ENCODE measurements around the gene SP2.

The SP2 gene

GRCh38 chr17:47949946-47950345 lies 53.9 kb downstream of the SP2 start:
- no peak overlapping the region for H3K4me3 ChIP-seq (ENCODE audit: low read depth, low read length)

GRCh38 chr17:47950448-47950847 lies 54.4 kb downstream of the SP2 start:
- no peaks in the 10 kb centered on the region for H3K27me3 ChIP-seq (ENCODE audit: control insufficient read depth, insufficient read depth, low read length)
- H3K9ac ChIP-seq (ENCODE audit: low read depth, low read length): no peak overlapping the region
- no peak overlapping the region for H3K4me3 ChIP-seq (ENCODE audit: low read depth, low read length)
- no peaks in the 10 kb centered on the region for H3K9me3 ChIP-seq (ENCODE audit: control insufficient read depth, insufficient read depth, low read length)
- H3K4me1 ChIP-seq (ENCODE audit: control insufficient read depth, insufficient read depth, low read length): peaks cover 7% of the 10 kb centered on the region
- no peaks in the 10 kb centered on the region for H3K36me3 ChIP-seq (ENCODE audit: control insufficient read depth, insufficient read depth, low read length)

More at GRCh38 chr17:47949946-47950345, 53.9 kb downstream of the SP2 start:
- Histone ChIP-seq H3K9ac (ENCODE audit: low read depth, low read length) (peak overlapping the region; percentile 42), H3K27me3 (ENCODE audit: control insufficient read depth, insufficient read depth, low read length) (no peaks in the 10 kb centered on the region), H3K4me1 (ENCODE audit: control insufficient read depth, insufficient read depth, low read length) (peaks cover 7% of the 10 kb centered on the region), H3K36me3 (ENCODE audit: control insufficient read depth, insufficient read depth, low read length) (no peaks in the 10 kb centered on the region), H3K9me3 (ENCODE audit: control insufficient read depth, insufficient read depth, low read length) (no peaks in the 10 kb centered on the region)

- peaks cover 9% of the 10 kb centered on the region for H3K4me1 ChIP-seq (ENCODE audit: control insufficient read depth, insufficient read depth, low read length)
- H3K9me3 ChIP-seq (ENCODE audit: control insufficient read depth, insufficient read depth, low read length): no peaks in the 10 kb centered on the region
- H3K9ac ChIP-seq (ENCODE audit: low read depth, low read length): no peak overlapping the region
- no peaks in the 10 kb centered on the region for H3K27me3 ChIP-seq (ENCODE audit: control insufficient read depth, insufficient read depth, low read length)
- H3K4me3 ChIP-seq (ENCODE audit: low read depth, low read length): no peak overlapping the region
- no peaks in the 10 kb centered on the region for H3K36me3 ChIP-seq (ENCODE audit: control insufficient read depth, insufficient read depth, low read length)
These were observed 56.4 kb downstream of the SP2 start for GRCh38 chr17:47952171-47953021.

GRCh38 chr17:47953909-47954308 lies 57.9 kb downstream of the SP2 start:
- peaks cover 12% of the 10 kb centered on the region for H3K4me1 ChIP-seq (ENCODE audit: control insufficient read depth, insufficient read depth, low read length)
- H3K4me3 ChIP-seq (ENCODE audit: low read depth, low read length): no peak overlapping the region
- no peaks in the 10 kb centered on the region for H3K36me3 ChIP-seq (ENCODE audit: control insufficient read depth, insufficient read depth, low read length)
- H3K9me3 ChIP-seq (ENCODE audit: control insufficient read depth, insufficient read depth, low read length): no peaks in the 10 kb centered on the region
- H3K27me3 ChIP-seq (ENCODE audit: control insufficient read depth, insufficient read depth, low read length): no peaks in the 10 kb centered on the region
- H3K9ac ChIP-seq (ENCODE audit: low read depth, low read length): no peak overlapping the region

- Histone ChIP-seq H3K27me3 (ENCODE audit: control insufficient read depth, insufficient read depth, low read length) (peaks cover 4% of the 10 kb centered on the region), H3K36me3 (ENCODE audit: control insufficient read depth, insufficient read depth, low read length) (no peaks in the 10 kb centered on the region), H3K4me3 (ENCODE audit: low read depth, low read length) (no peak overlapping the region), H3K9me3 (ENCODE audit: control insufficient read depth, insufficient read depth, low read length) (no peaks in the 10 kb centered on the region), H3K4me1 (ENCODE audit: control insufficient read depth, insufficient read depth, low read length) (peaks cover 10% of the 10 kb centered on the region), H3K9ac (ENCODE audit: low read depth, low read length) (no peak overlapping the region)
These were observed 59.7 kb downstream of the SP2 start for GRCh38 chr17:47955497-47956461.

- H3K4me1 ChIP-seq (ENCODE audit: control insufficient read depth, insufficient read depth, low read length): peaks cover 10% of the 10 kb centered on the region
These were observed 61.0 kb downstream of the SP2 start for GRCh38 chr17:47956791-47957590.

GRCh38 chr17:47957591-47958490 lies 61.8 kb downstream of the SP2 start, which contains the start of gene PRR15L:
PRR15L (minus strand) TSS chr17:47957883; CDS start chr17:47953234, 4,649 bp downstream.
- Histone ChIP-seq H3K9ac (ENCODE audit: low read depth, low read length) (no peak within 1 kb of the TSS), H3K36me3 (ENCODE audit: control insufficient read depth, insufficient read depth, low read length) (no peaks in the 10 kb centered on the region), H3K4me1 (ENCODE audit: control insufficient read depth, insufficient read depth, low read length) (peaks cover 10% of the 10 kb centered on the region), H3K4me3 (ENCODE audit: low read depth, low read length) (peak within 1 kb of the TSS; percentile 38), H3K27me3 (ENCODE audit: control insufficient read depth, insufficient read depth, low read length) (peaks cover 4% of the 10 kb centered on the region), H3K9me3 (ENCODE audit: control insufficient read depth, insufficient read depth, low read length) (no peaks in the 10 kb centered on the region)

More at GRCh38 chr17:47956791-47957590, 61.0 kb downstream of the SP2 start:
- Histone ChIP-seq H3K9me3 (ENCODE audit: control insufficient read depth, insufficient read depth, low read length) (no peaks in the 10 kb centered on the region), H3K27me3 (ENCODE audit: control insufficient read depth, insufficient read depth, low read length) (peaks cover 4% of the 10 kb centered on the region), H3K36me3 (ENCODE audit: control insufficient read depth, insufficient read depth, low read length) (no peaks in the 10 kb centered on the region), H3K4me3 (ENCODE audit: low read depth, low read length) (peak overlapping the region; percentile 33), H3K9ac (ENCODE audit: low read depth, low read length) (no peak overlapping the region)

- Histone ChIP-seq H3K4me1 (ENCODE audit: control insufficient read depth, insufficient read depth, low read length) (peaks cover 10% of the 10 kb centered on the region), H3K9me3 (ENCODE audit: control insufficient read depth, insufficient read depth, low read length) (no peaks in the 10 kb centered on the region), H3K9ac (ENCODE audit: low read depth, low read length) (no peak overlapping the region), H3K36me3 (ENCODE audit: control insufficient read depth, insufficient read depth, low read length) (no peaks in the 10 kb centered on the region), H3K4me3 (ENCODE audit: low read depth, low read length) (no peak overlapping the region), H3K27me3 (ENCODE audit: control insufficient read depth, insufficient read depth, low read length) (peaks cover 4% of the 10 kb centered on the region)
These were observed 64.0 kb downstream of the SP2 start for GRCh38 chr17:47959825-47960655.

- Histone ChIP-seq H3K9ac (ENCODE audit: low read depth, low read length) (no peak overlapping the region), H3K4me3 (ENCODE audit: low read depth, low read length) (no peak overlapping the region), H3K4me1 (ENCODE audit: control insufficient read depth, insufficient read depth, low read length) (peaks cover 10% of the 10 kb centered on the region), H3K27me3 (ENCODE audit: control insufficient read depth, insufficient read depth, low read length) (peaks cover 4% of the 10 kb centered on the region), H3K36me3 (ENCODE audit: control insufficient read depth, insufficient read depth, low read length) (no peaks in the 10 kb centered on the region), H3K9me3 (ENCODE audit: control insufficient read depth, insufficient read depth, low read length) (no peaks in the 10 kb centered on the region)
These were observed 65.4 kb downstream of the SP2 start for GRCh38 chr17:47961406-47961805.

- peaks cover 4% of the 10 kb centered on the region for H3K27me3 ChIP-seq (ENCODE audit: control insufficient read depth, insufficient read depth, low read length)
- no peak overlapping the region for H3K9ac ChIP-seq (ENCODE audit: low read depth, low read length)
- H3K4me1 ChIP-seq (ENCODE audit: control insufficient read depth, insufficient read depth, low read length): peaks cover 2% of the 10 kb centered on the region
- no peaks in the 10 kb centered on the region for H3K36me3 ChIP-seq (ENCODE audit: control insufficient read depth, insufficient read depth, low read length)
- H3K9me3 ChIP-seq (ENCODE audit: control insufficient read depth, insufficient read depth, low read length): no peaks in the 10 kb centered on the region
- H3K4me3 ChIP-seq (ENCODE audit: low read depth, low read length): no peak overlapping the region
These were observed 66.9 kb downstream of the SP2 start for GRCh38 chr17:47962901-47963300.
